ENCODE data around the gene CDH13.

Gene CDH13

GRCh38 chr16:82867485-82867884 is 240.7 kb downstream of the CDH13 start:
- Histone ChIP-seq H3K9ac (ENCODE audit: insufficient read length) (no peak overlapping the region), H3K36me3 (ENCODE audit: insufficient read depth, low read length) (no peaks in the 10 kb centered on the region), H3K4me3 (no peak overlapping the region), H3K9me3 (ENCODE audit: low read depth, low read length) (no peaks in the 10 kb centered on the region), H3K27ac (no peak overlapping the region)
- no peak for DNase-seq (ENCODE audit: low read depth, low spot score)
- TF ChIP-seq POLR2AphosphoS5 (IDR thresholded peaks at IDR 0.05; ENCODE audit: borderline replicate concordance, low read depth, low read length) (no peak), EZH2 (IDR thresholded peaks at IDR 0.05) (no peak), FOXP2 (optimal IDR thresholded peaks at IDR 0.05; ENCODE audit: control extremely low read depth, extremely low read length, insufficient read depth) (no peak)

DNA sequence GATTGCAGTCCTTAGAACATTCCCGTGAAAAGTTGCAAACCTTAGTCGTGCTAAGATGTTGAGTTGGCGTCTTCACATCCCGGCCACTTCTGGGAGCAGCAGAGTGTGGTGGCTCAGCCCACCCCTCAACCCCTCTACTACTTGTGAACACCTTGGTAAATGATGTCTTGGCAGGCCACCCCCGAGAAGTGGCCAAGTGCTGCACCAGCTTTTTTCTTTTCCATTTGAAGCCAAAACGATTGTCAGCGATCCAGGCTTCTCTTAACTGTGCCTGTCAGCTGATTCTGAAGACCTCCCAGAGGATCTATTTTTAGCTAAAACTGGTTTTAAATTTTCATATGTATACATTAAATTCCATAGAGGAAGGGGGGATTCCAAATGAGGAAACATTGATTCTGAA is 247.5 kb downstream of the CDH13 start:
- no peaks in the 10 kb centered on the region for H3K36me3 ChIP-seq (ENCODE audit: insufficient read depth, low read length)
- H3K4me3 ChIP-seq: no peak overlapping the region
- H3K9me3 ChIP-seq (ENCODE audit: low read depth, low read length): no peaks in the 10 kb centered on the region
- H3K9ac ChIP-seq (ENCODE audit: insufficient read length): no peak overlapping the region
- H3K27ac ChIP-seq: no peak overlapping the region
- DNase-seq (ENCODE audit: low read depth, low spot score): no peak
- TF ChIP-seq POLR2AphosphoS5 (IDR thresholded peaks at IDR 0.05; ENCODE audit: borderline replicate concordance, low read depth, low read length): no peak
- no peak for TF ChIP-seq FOXP2 (optimal IDR thresholded peaks at IDR 0.05; ENCODE audit: control extremely low read depth, extremely low read length, insufficient read depth)
- TF ChIP-seq EZH2 (IDR thresholded peaks at IDR 0.05): no peak

DNA sequence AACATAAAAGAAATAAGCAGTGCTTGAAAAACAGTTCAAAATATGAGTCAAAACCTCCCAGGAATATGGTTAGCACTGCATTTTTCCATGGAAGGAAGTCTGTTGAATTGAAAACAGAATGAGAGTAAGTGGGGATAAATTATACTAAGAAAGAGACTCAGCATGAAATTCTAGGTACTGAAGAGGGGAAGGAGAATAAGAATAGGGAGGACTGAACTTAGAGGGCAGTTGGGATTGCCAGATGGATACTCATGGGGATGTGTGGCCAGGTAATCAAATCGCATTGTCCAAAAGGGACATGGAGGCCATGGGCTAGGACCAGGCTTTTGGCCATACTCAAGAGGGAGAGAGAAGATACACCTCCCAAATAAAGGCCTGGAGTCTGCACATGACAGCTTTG is 247.9 kb downstream of the CDH13 start:
- no peak overlapping the region for H3K9ac ChIP-seq (ENCODE audit: insufficient read length)
- no peaks in the 10 kb centered on the region for H3K9me3 ChIP-seq (ENCODE audit: low read depth, low read length)
- H3K36me3 ChIP-seq (ENCODE audit: insufficient read depth, low read length): no peaks in the 10 kb centered on the region
- no peak for DNase-seq (ENCODE audit: low read depth, low spot score)
- no peak overlapping the region for H3K27ac ChIP-seq
- TF ChIP-seq POLR2AphosphoS5 (IDR thresholded peaks at IDR 0.05; ENCODE audit: borderline replicate concordance, low read depth, low read length) (no peak), EZH2 (IDR thresholded peaks at IDR 0.05) (no peak), FOXP2 (optimal IDR thresholded peaks at IDR 0.05; ENCODE audit: control extremely low read depth, extremely low read length, insufficient read depth) (no peak)
- no peak overlapping the region for H3K4me3 ChIP-seq

DNA sequence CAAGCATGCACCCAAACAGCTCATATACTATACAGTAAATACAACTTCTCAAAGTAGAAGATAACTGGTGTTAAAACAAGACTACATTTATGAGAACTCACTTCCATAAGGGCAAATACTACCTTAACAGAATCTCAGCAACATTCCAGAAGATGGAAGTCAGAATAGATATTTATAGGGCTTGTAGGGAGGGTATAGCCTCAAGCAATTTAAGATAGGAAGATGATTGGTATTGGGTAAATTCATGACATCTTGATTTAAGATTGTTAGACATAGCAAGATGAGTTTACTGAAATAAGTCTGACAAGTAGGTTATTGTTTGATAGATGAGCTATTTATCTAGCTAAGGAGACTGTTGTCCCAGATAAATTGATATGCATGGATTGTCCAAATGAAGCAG is 250.2 kb downstream of the CDH13 start:
- Histone ChIP-seq H3K9me3 (ENCODE audit: low read depth, low read length) (no peaks in the 10 kb centered on the region), H3K9ac (ENCODE audit: insufficient read length) (no peak overlapping the region), H3K36me3 (ENCODE audit: insufficient read depth, low read length) (no peaks in the 10 kb centered on the region), H3K27ac (no peak overlapping the region), H3K4me3 (no peak overlapping the region)
- TF ChIP-seq EZH2 (IDR thresholded peaks at IDR 0.05): no peak
- TF ChIP-seq POLR2AphosphoS5 (IDR thresholded peaks at IDR 0.05; ENCODE audit: borderline replicate concordance, low read depth, low read length): no peak
- TF ChIP-seq FOXP2 (optimal IDR thresholded peaks at IDR 0.05; ENCODE audit: control extremely low read depth, extremely low read length, insufficient read depth): no peak
- DNase-seq (ENCODE audit: low read depth, low spot score): no peak

GRCh38 chr16:82878466-82878865 is 251.7 kb downstream of the CDH13 start:
- DNase-seq (ENCODE audit: low read depth, low spot score): no peak
- Histone ChIP-seq H3K9ac (ENCODE audit: insufficient read length) (no peak overlapping the region), H3K36me3 (ENCODE audit: insufficient read depth, low read length) (no peaks in the 10 kb centered on the region), H3K4me3 (no peak overlapping the region), H3K9me3 (ENCODE audit: low read depth, low read length) (no peaks in the 10 kb centered on the region), H3K27ac (no peak overlapping the region)
- TF ChIP-seq POLR2AphosphoS5 (IDR thresholded peaks at IDR 0.05; ENCODE audit: borderline replicate concordance, low read depth, low read length) (no peak), FOXP2 (optimal IDR thresholded peaks at IDR 0.05; ENCODE audit: control extremely low read depth, extremely low read length, insufficient read depth) (no peak), EZH2 (IDR thresholded peaks at IDR 0.05) (no peak)

DNA sequence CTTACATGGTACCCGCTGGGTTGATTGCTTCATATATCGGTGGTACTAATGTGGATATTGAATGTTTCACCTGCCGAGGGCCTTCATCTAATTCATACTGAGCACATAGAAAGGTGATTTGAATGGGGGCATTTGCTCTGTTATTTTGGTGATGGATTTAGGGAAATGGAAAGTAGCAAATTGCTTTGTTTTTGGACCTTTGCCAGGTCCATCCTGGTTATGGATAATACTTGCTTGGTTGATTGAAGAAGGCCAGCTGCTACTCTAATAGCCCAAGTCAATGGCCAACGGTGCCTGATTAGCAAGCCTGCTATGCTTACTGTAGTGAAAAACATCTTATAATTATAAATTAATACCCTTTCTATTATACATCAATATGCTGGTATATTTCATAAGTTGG is 253.6 kb downstream of the CDH13 start:
- H3K4me3 ChIP-seq: no peak overlapping the region
- H3K9ac ChIP-seq (ENCODE audit: insufficient read length): no peak overlapping the region
- H3K9me3 ChIP-seq (ENCODE audit: low read depth, low read length): no peaks in the 10 kb centered on the region
- TF ChIP-seq FOXP2 (optimal IDR thresholded peaks at IDR 0.05; ENCODE audit: control extremely low read depth, extremely low read length, insufficient read depth) (no peak), POLR2AphosphoS5 (IDR thresholded peaks at IDR 0.05; ENCODE audit: borderline replicate concordance, low read depth, low read length) (no peak), EZH2 (IDR thresholded peaks at IDR 0.05) (no peak)
- H3K36me3 ChIP-seq (ENCODE audit: insufficient read depth, low read length): no peaks in the 10 kb centered on the region
- DNase-seq (ENCODE audit: low read depth, low spot score): no peak
- no peak overlapping the region for H3K27ac ChIP-seq

- no peak for DNase-seq (ENCODE audit: low read depth, low spot score)
- H3K27ac ChIP-seq: no peak overlapping the region
- TF ChIP-seq FOXP2 (optimal IDR thresholded peaks at IDR 0.05; ENCODE audit: control extremely low read depth, extremely low read length, insufficient read depth) (no peak), EZH2 (IDR thresholded peaks at IDR 0.05) (no peak), POLR2AphosphoS5 (IDR thresholded peaks at IDR 0.05; ENCODE audit: borderline replicate concordance, low read depth, low read length) (no peak)
Observed at GRCh38 chr16:82881516-82881915, 254.7 kb downstream of the CDH13 start.

DNA sequence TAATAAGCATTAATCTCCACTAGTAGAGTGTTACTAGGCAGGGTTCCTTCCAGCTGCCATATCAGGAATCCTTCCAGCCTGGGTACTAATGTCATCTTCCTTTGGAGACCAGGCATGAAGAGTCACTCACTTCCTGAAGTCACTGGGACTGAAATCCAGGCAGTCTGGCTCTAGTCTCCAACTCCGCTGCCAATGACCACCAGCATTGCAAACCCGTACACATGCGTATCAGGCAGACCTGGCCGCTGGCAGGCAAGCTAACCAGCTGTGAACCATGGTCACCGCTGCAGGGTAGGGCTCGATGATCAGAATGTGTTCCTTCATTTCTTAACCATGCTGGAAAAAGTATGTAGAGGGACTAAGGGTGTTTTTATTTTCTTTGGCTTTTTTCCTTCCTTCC is 255.5 kb downstream of the CDH13 start:
- H3K9me3 ChIP-seq (ENCODE audit: low read depth, low read length): no peaks in the 10 kb centered on the region
- no peaks in the 10 kb centered on the region for H3K36me3 ChIP-seq (ENCODE audit: insufficient read depth, low read length)
- H3K4me3 ChIP-seq: no peak overlapping the region
- no peak for DNase-seq (ENCODE audit: low read depth, low spot score)
- no peak overlapping the region for H3K27ac ChIP-seq
- TF ChIP-seq EZH2 (IDR thresholded peaks at IDR 0.05) (no peak), FOXP2 (optimal IDR thresholded peaks at IDR 0.05; ENCODE audit: control extremely low read depth, extremely low read length, insufficient read depth) (no peak), POLR2AphosphoS5 (IDR thresholded peaks at IDR 0.05; ENCODE audit: borderline replicate concordance, low read depth, low read length) (no peak)
- no peak overlapping the region for H3K9ac ChIP-seq (ENCODE audit: insufficient read length)

More at GRCh38 chr16:82881516-82881915, 254.7 kb downstream of the CDH13 start:
- H3K4me3 ChIP-seq: no peak overlapping the region
- no peak overlapping the region for H3K9ac ChIP-seq (ENCODE audit: insufficient read length)
- no peaks in the 10 kb centered on the region for H3K9me3 ChIP-seq (ENCODE audit: low read depth, low read length)
- H3K36me3 ChIP-seq (ENCODE audit: insufficient read depth, low read length): no peaks in the 10 kb centered on the region

Data from SK-N-MC (cell line).